ENCODE data around the gene FGFRL1.

DNA sequence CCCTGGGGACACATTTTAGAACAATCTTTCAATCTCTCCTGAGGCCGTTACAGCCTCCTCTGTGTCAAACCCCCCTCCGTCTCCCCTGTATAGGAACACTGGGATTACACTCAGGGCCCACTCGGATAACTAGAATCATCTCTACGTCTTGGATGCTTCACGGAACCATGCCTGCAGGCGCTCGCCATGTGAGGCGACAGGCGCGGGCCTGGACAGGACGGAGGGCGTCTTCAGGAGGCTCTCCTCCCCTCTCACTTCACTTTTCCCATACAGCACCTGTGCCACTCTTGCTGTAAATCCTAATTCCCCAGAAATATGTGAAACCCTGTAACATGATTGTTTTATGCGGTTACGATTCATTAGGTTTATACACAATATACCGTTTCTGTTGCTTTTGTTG is 28.6 kb upstream of the FGFRL1 start:
- TF ChIP-seq POLR2AphosphoS5 (IDR thresholded peaks at IDR 0.05), result no peak
- TF ChIP-seq, protein P1, sequence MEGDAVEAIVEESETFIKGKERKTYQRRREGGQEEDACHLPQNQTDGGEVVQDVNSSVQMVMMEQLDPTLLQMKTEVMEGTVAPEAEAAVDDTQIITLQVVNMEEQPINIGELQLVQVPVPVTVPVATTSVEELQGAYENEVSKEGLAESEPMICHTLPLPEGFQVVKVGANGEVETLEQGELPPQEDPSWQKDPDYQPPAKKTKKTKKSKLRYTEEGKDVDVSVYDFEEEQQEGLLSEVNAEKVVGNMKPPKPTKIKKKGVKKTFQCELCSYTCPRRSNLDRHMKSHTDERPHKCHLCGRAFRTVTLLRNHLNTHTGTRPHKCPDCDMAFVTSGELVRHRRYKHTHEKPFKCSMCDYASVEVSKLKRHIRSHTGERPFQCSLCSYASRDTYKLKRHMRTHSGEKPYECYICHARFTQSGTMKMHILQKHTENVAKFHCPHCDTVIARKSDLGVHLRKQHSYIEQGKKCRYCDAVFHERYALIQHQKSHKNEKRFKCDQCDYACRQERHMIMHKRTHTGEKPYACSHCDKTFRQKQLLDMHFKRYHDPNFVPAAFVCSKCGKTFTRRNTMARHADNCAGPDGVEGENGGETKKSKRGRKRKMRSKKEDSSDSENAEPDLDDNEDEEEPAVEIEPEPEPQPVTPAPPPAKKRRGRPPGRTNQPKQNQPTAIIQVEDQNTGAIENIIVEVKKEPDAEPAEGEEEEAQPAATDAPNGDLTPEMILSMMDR (IDR thresholded peaks at IDR 0.05; ENCODE audit: poor library complexity, severe bottlenecking), result no peak
- no peak for TF ChIP-seq RAD21 (conservative IDR thresholded peaks at IDR 0.05)
- no peak for TF ChIP-seq EP300 (conservative IDR thresholded peaks at IDR 0.05; ENCODE audit: poor library complexity, severe bottlenecking)
- TF ChIP-seq, protein P2, sequence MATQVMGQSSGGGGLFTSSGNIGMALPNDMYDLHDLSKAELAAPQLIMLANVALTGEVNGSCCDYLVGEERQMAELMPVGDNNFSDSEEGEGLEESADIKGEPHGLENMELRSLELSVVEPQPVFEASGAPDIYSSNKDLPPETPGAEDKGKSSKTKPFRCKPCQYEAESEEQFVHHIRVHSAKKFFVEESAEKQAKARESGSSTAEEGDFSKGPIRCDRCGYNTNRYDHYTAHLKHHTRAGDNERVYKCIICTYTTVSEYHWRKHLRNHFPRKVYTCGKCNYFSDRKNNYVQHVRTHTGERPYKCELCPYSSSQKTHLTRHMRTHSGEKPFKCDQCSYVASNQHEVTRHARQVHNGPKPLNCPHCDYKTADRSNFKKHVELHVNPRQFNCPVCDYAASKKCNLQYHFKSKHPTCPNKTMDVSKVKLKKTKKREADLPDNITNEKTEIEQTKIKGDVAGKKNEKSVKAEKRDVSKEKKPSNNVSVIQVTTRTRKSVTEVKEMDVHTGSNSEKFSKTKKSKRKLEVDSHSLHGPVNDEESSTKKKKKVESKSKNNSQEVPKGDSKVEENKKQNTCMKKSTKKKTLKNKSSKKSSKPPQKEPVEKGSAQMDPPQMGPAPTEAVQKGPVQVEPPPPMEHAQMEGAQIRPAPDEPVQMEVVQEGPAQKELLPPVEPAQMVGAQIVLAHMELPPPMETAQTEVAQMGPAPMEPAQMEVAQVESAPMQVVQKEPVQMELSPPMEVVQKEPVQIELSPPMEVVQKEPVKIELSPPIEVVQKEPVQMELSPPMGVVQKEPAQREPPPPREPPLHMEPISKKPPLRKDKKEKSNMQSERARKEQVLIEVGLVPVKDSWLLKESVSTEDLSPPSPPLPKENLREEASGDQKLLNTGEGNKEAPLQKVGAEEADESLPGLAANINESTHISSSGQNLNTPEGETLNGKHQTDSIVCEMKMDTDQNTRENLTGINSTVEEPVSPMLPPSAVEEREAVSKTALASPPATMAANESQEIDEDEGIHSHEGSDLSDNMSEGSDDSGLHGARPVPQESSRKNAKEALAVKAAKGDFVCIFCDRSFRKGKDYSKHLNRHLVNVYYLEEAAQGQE (IDR thresholded peaks at IDR 0.05; ENCODE audit: borderline replicate concordance), result no peak
- TF ChIP-seq EZH2 (IDR thresholded peaks at IDR 0.05; ENCODE audit: borderline replicate concordance, insufficient read depth, low read length, poor library complexity, severe bottlenecking), result no peak
- TF ChIP-seq TAF1 (IDR thresholded peaks at IDR 0.05; ENCODE audit: low read depth), result no peak

All from neural cell (in vitro differentiated cells).